GM12878 (cell line): ENCODE results near the gene MLPH. TPM values are rescaled to one million over a fixed set of nuclear protein-coding genes. Genes with fewer than 3 reads are reported as not detected.

Experiments used
- ATAC-seq: fragments of 200-7000 bp; cut with Tn5 transposase; 3 replicates; pipeline ENCODE4 v1.9.1; 2020; ENCODE audit warnings: mild to moderate bottlenecking, moderate library complexity
- BruUV-seq: library from RNA; stranded (reverse); fragments of 400-500 nt; replicated peaks from 2 replicates; lab custom pipeline; 2021; lab: Mats Ljungman, UMichigan
- CTCF ChIA-PET: fragments of 300-600 bp; sonication (Branson Sonifier 250); formaldehyde crosslinking; extraction: SDS; loops from one replicate; lab custom pipeline; 2021; ENCODE audit warnings: inconsistent platforms; lab: Yijun Ruan, JAX
- POLR2A ChIA-PET: fragments of 350-600 bp; formaldehyde crosslinking; extraction: SDS; loops from one replicate; lab custom pipeline; 2021; ENCODE audit warnings: inconsistent platforms; lab: Charles Lee
- RAD21 ChIA-PET: fragments of 300-600 bp; sonication (Branson Sonifier 250); formaldehyde crosslinking; loops from one replicate; lab custom pipeline; 2023; ENCODE audit warnings: antibody characterized with exemption; ENCODE audit not compliant: unreplicated experiment; lab: Charles Lee
- SMC1A ChIA-PET: fragments of 300-600 bp; sonication (Branson Sonifier 250); formaldehyde crosslinking; loops from one replicate; lab custom pipeline; 2023; ENCODE audit not compliant: unreplicated experiment, uncharacterized antibody; lab: Charles Lee
- DNase-seq: peaks from one replicate; pipeline ENCODE4 v3.0.0-alpha.2; 2011; ENCODE audit warnings: low read depth, low spot score
- FAIRE-seq: peaks from 3 replicates; lab custom pipeline; 2011; peaks lifted over from hg19 to GRCh38; lab: Jason Lieb, UNC
- H2AFZ ChIP-seq: 2 replicates; pipeline ENCODE4 v1.6.0; 2011; ENCODE audit warnings: low read depth, low read length, control low read depth; ENCODE audit not compliant: control insufficient read depth
- H3K27ac ChIP-seq: 2 replicates; pipeline ENCODE4 v1.5.1; 2011; ENCODE audit warnings: control low read depth; ENCODE audit not compliant: control insufficient read depth, insufficient read depth
- H3K27me3 ChIP-seq, 2 experiments: replicated peaks in 1 of 2; 2 replicates each; pipeline versions ENCODE4 v1.6.0 to v1.6.1; 2011; ENCODE audit warnings: low read length in 1 of 2; ENCODE audit not compliant: control insufficient read depth in 2 of 2, insufficient read depth in 2 of 2
- H3K36me3 ChIP-seq, 2 experiments: 2 replicates each; pipeline ENCODE4 v1.5.1; 2011; ENCODE audit warnings: low read length in 1 of 2; ENCODE audit not compliant: control insufficient read depth in 2 of 2, insufficient read depth in 2 of 2
- H3K4me1 ChIP-seq: 2 replicates; pipeline ENCODE4 v1.6.1; 2011; ENCODE audit warnings: mild to moderate bottlenecking, low read length, moderate library complexity, mixed read lengths; ENCODE audit not compliant: control insufficient read depth, insufficient read depth
- H3K4me2 ChIP-seq: 2 replicates; pipeline ENCODE4 v1.6.0; 2011; ENCODE audit warnings: control low read depth; ENCODE audit not compliant: control insufficient read depth, insufficient read depth
- H3K4me3 ChIP-seq: fragments of 200-600 bp; sonication (generic); 2 replicates; pipeline ENCODE4 v1.5.1; 2016
- H3K79me2 ChIP-seq: 2 replicates; pipeline ENCODE4 v1.6.0; 2011; ENCODE audit warnings: low read length; ENCODE audit not compliant: control insufficient read depth, insufficient read depth
- H3K9ac ChIP-seq: 2 replicates; pipeline ENCODE4 v1.8.0; 2011; ENCODE audit warnings: low read length, control low read depth, mixed read lengths; ENCODE audit not compliant: control insufficient read depth, insufficient read depth
- H3K9me3 ChIP-seq: replicated peaks from 3 replicates; pipeline ENCODE4 v1.5.1; 2011; ENCODE audit warnings: mild to moderate bottlenecking, low read length; ENCODE audit not compliant: control insufficient read depth, insufficient read depth
- H4K20me1 ChIP-seq: 2 replicates; pipeline ENCODE4 v1.6.0; 2011; ENCODE audit not compliant: control insufficient read depth, insufficient read depth
- BACH1 ChIP-seq: fragments of 450-650 bp; IDR thresholded peaks from 2 replicates; pipeline ENCODE4 v1.6.1; 2017; ENCODE audit warnings: mild to moderate bottlenecking, borderline replicate concordance
- BMI1 ChIP-seq: fragments of 450-650 bp; IDR thresholded peaks from 2 replicates; pipeline ENCODE4 v1.6.1; 2016; ENCODE audit warnings: mild to moderate bottlenecking, moderate library complexity, borderline replicate concordance
- CHD4 ChIP-seq: fragments of 200-600 bp; sonication (generic); IDR thresholded peaks from 2 replicates; pipeline ENCODE4 v1.6.1; 2016; ENCODE audit warnings: mild to moderate bottlenecking
- CREB1 ChIP-seq: IDR thresholded peaks from 2 replicates; pipeline ENCODE4 v1.6.1; 2012; ENCODE audit warnings: low read depth, mild to moderate bottlenecking, inconsistent platforms
- EED ChIP-seq: sonication (generic); IDR thresholded peaks from 2 replicates; pipeline ENCODE4 v1.6.1; 2016; ENCODE audit warnings: antibody characterized with exemption, low read depth
- ESRRA ChIP-seq: IDR thresholded peaks from 2 replicates; pipeline ENCODE4 v1.6.1; 2012; ENCODE audit warnings: mild to moderate bottlenecking, low read length, improper control_type of control experiment
- EZH2 ChIP-seq: IDR thresholded peaks from 2 replicates; pipeline ENCODE4 v1.6.1; 2012; ENCODE audit warnings: low read depth, mild to moderate bottlenecking, control low read depth, inconsistent platforms, low read length, borderline replicate concordance; ENCODE audit not compliant: control insufficient read depth
- FOXM1 ChIP-seq: IDR thresholded peaks from 2 replicates; pipeline ENCODE4 v1.6.1; 2012; ENCODE audit warnings: low read depth, mild to moderate bottlenecking, inconsistent platforms, low read length, moderate library complexity
- IKZF2 ChIP-seq, 2 experiments: fragments of 450-650 bp; IDR thresholded peaks; 2 replicates each; pipeline ENCODE4 v1.6.1; 2017; ENCODE audit warnings: mild to moderate bottlenecking in 2 of 2, moderate library complexity in 2 of 2
- MEF2B ChIP-seq: fragments of 450-650 bp; IDR thresholded peaks from 2 replicates; pipeline ENCODE4 v1.6.1; 2018; ENCODE audit warnings: mild to moderate bottlenecking, moderate library complexity; ENCODE audit not compliant: partially characterized antibody, poor library complexity, severe bottlenecking
- MYB ChIP-seq: fragments of 150-350 bp; IDR thresholded peaks from 2 replicates; pipeline ENCODE4 v1.6.1; 2014; ENCODE audit warnings: mild to moderate bottlenecking, low read depth, low read length, borderline replicate concordance
- NR2C2 ChIP-seq: IDR thresholded peaks from 2 replicates; pipeline ENCODE4 v1.6.1; 2011; ENCODE audit warnings: borderline replicate concordance, low read depth; ENCODE audit not compliant: control insufficient read depth, insufficient read length
- RAD21 ChIP-seq: IDR thresholded peaks from 2 replicates; pipeline ENCODE4 v1.6.1; 2011; ENCODE audit warnings: mild to moderate bottlenecking, low read depth, low read length, moderate library complexity; ENCODE audit not compliant: insufficient read depth
- RB1 ChIP-seq: fragments of 450-650 bp; formaldehyde crosslinking; IDR thresholded peaks from 2 replicates; pipeline ENCODE4 v1.6.1; 2017; ENCODE audit warnings: mild to moderate bottlenecking, borderline replicate concordance
- SREBF1 ChIP-seq: IDR thresholded peaks from 2 replicates; pipeline ENCODE4 v1.6.1; 2012; ENCODE audit warnings: mild to moderate bottlenecking, low read length
- SREBF2 ChIP-seq: IDR thresholded peaks from 2 replicates; pipeline ENCODE4 v1.6.1; 2012; ENCODE audit warnings: mild to moderate bottlenecking, low read length
- YY1 ChIP-seq: IDR thresholded peaks from 2 replicates; pipeline ENCODE4 v1.6.1; 2011; ENCODE audit warnings: low read depth, mild to moderate bottlenecking, low read length
- ZNF384 ChIP-seq: IDR thresholded peaks from 2 replicates; pipeline ENCODE4 v1.6.1; 2012; ENCODE audit warnings: low read depth, mild to moderate bottlenecking, low read length, improper control_type of control experiment, borderline replicate concordance
- WGBS: methylation state at CpG from one replicate; pipeline ENCODE4 v1.1.6; 2016; ENCODE audit warnings: low lambda C conversion rate; ENCODE audit not compliant: insufficient replicate concordance, insufficient coverage; ENCODE audit errors: missing lambda C conversion rate; 5-methylcytosine and 5-hydroxymethylcytosine counted together
- in situ Hi-C: fragments of 300-500 bp; cut with MboI; formaldehyde crosslinking; loops from 9 replicates; pipeline ENCODE4 v1.14.3; 2018; ENCODE audit warnings: mixed read lengths
- intact Hi-C: fragments of 100-400 bp; cut with micrococcal nuclease; formaldehyde crosslinking; loops from one replicate; pipeline ENCODE4 v1.14.2; 2022; ENCODE audit not compliant: unreplicated experiment
- polyA plus RNA-seq, 11 experiments: library from polyadenylated mRNA; depleted of rRNA in 4 of 11; unstranded in 6 of 11; stranded (reverse) in 5 of 11; fragments of >200 nt; fragmentation: Nextera tagmentation in 4 of 11; fragmentation: Illumina TruSeq in 1 of 11; extraction: Ambion mirVana in 4 of 11; extraction: Trizol in 1 of 11; gene quantifications; 1 replicate in 1 of 11; 2 replicates in 10 of 11; pipeline versions ENCODE4 v1.2.1 to v1.2.3, GENCODE V29; 2011 to 2016; ENCODE audit warnings: inconsistent platforms in 2 of 11, missing spikeins in 2 of 11, low read depth in 1 of 11
- total RNA-seq, 4 experiments: library from RNA; depleted of rRNA in 3 of 4; stranded (reverse); fragments of >200 nt in 3 of 4; fragmentation: Illumina TruSeq in 1 of 4; extraction: Trizol in 1 of 4; gene quantifications; 2 replicates each; pipeline versions ENCODE4 v1.2.1 to v1.2.3, GENCODE V29; 2013 to 2021
- TF ChIP-seq, protein P1 (sequence below): fragments of 450-650 bp; IDR thresholded peaks from 2 replicates; pipeline ENCODE4 v1.6.1; 2018; ENCODE audit warnings: borderline replicate concordance, mild to moderate bottlenecking; ENCODE audit not compliant: partially characterized antibody

The MLPH gene
- total and polyA plus RNA-seq, 10 of the 15 experiments (the other 5 are each of a cell fraction or from before 2014, with no cell fraction given), result 0.16 to 0.85 TPM; not detected in 8

DNA sequence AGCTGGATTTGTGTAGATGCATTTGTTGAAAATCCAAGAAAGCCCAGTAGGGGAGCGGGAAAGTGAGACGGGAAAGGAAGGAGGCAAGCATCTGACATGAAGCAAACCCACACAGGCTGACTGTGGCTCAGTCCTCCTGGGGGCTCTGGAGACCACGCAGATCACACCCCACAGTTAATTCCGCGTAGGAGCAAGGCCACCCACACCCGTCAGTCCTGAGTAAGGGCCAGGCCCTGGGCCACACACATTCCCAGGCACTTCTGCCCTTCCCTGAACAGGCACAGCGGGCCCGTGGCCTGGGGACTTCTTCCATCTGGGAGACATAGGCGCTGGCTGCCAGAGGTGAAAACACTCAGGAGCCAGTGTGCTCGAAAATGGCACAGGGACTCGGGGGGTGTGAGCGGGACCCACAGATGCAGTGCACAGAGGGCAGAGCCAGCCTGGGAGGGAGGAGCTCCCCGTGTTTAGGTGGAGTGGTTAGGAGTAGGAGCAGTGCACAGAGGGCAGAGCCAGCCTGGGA is 59.9 kb downstream of the MLPH start:
- H3K4me3 ChIP-seq, result no peak overlapping the region
- no peak overlapping the region for H3K4me2 ChIP-seq
- in situ Hi-C loops (no loop called here), intact Hi-C loops (no loop called here)
- no peak overlapping the region for H2AFZ ChIP-seq
- 50% methylated on average over 13 of the region's 13 CpGs for WGBS
- H3K79me2 ChIP-seq, result no peaks in the 10 kb centered on the region
- H3K4me1 ChIP-seq, result no peaks in the 10 kb centered on the region
- no peaks in the 10 kb centered on the region for H3K9me3 ChIP-seq
- H3K27me3 ChIP-seq, result peaks cover 0 to 1% of the 10 kb centered on the region in 2 experiments; a peak in 1 of 4 replicates
- FAIRE-seq (no peak), ATAC-seq (no peak; the same call in 2 of the 3 replicates), DNase-seq (no peak)
- H4K20me1 ChIP-seq, result no peaks in the 10 kb centered on the region
- H3K36me3 ChIP-seq, result no peaks in the 10 kb centered on the region
- no peak overlapping the region for H3K9ac ChIP-seq
- H3K27ac ChIP-seq, result no peak overlapping the region
- ChIA-PET SMC1A (interaction anchor here (1.7 kb wide), 1 partner anchor 9 kb away, joined by 6 read pairs; no protein-coding TSS in a partner anchor), RAD21 (interaction anchor here (1.0 kb wide), 1 partner anchor 13 kb away, joined by 3 read pairs; no protein-coding TSS in a partner anchor), CTCF (interaction anchor here (0.7 kb wide), 1 partner anchor 13 kb away, joined by 3 read pairs; no protein-coding TSS in a partner anchor), POLR2A (no interaction called here)
- BruUV-seq, result no TSS peak
- TF ChIP-seq RAD21 (no peak), BMI1 (no peak), RB1 (no peak), SREBF2 (no peak), CHD4 (no peak), YY1 (no peak), SREBF1 (no peak), EED (no peak), FOXM1 (no peak), MYB (no peak), BACH1 (no peak), NR2C2 (no peak), MEF2B (no peak), EZH2 (no peak), IKZF2 (IDR thresholded peaks at IDR 0.05) (no peak), ZNF384 (no peak), CREB1 (no peak), ESRRA (no peak)
- TF ChIP-seq, protein P1, sequence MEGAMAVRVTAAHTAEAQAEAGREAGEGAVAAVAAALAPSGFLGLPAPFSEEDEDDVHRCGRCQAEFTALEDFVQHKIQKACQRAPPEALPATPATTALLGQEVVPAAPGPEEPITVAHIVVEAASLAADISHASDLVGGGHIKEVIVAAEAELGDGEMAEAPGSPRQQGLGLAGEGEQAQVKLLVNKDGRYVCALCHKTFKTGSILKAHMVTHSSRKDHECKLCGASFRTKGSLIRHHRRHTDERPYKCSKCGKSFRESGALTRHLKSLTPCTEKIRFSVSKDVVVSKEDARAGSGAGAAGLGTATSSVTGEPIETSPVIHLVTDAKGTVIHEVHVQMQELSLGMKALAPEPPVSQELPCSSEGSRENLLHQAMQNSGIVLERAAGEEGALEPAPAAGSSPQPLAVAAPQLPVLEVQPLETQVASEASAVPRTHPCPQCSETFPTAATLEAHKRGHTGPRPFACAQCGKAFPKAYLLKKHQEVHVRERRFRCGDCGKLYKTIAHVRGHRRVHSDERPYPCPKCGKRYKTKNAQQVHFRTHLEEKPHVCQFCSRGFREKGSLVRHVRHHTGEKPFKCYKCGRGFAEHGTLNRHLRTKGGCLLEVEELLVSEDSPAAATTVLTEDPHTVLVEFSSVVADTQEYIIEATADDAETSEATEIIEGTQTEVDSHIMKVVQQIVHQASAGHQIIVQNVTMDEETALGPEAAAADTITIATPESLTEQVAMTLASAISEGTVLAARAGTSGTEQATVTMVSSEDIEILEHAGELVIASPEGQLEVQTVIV, result no peak
